BE2C (cell line): Measurements from ENCODE around the gene FRMD4B.

ENCODE experiments used
- DNase-seq: peaks from one replicate; pipeline ENCODE4 v3.0.0-alpha.2; 2020
- H3K27me3 ChIP-seq: fragments of 250-450 bp; sonication (Bioruptor Pico); 2 replicates; pipeline ENCODE4 v1.5.1; 2020; ENCODE audit warnings: mild to moderate bottlenecking
- H3K36me3 ChIP-seq: fragments of 250-450 bp; sonication (Bioruptor Pico); 2 replicates; pipeline ENCODE4 v1.5.1; 2020; ENCODE audit warnings: mild to moderate bottlenecking
- H3K4me1 ChIP-seq: fragments of 250-450 bp; sonication (Bioruptor Pico); 2 replicates; pipeline ENCODE4 v1.5.1; 2020
- H3K4me3 ChIP-seq: 2 replicates; pipeline ENCODE4 v1.5.1; 2011; ENCODE audit warnings: low read depth, low read length
- H3K9me3 ChIP-seq: fragments of 250-450 bp; sonication (Bioruptor Pico); 2 replicates; pipeline ENCODE4 v1.5.1; 2020
- CTCF ChIP-seq: IDR thresholded peaks from 2 replicates; pipeline ENCODE4 v1.5.1; 2012; ENCODE audit warnings: mild to moderate bottlenecking, low read depth, low read length

FRMD4B gene

DNA sequence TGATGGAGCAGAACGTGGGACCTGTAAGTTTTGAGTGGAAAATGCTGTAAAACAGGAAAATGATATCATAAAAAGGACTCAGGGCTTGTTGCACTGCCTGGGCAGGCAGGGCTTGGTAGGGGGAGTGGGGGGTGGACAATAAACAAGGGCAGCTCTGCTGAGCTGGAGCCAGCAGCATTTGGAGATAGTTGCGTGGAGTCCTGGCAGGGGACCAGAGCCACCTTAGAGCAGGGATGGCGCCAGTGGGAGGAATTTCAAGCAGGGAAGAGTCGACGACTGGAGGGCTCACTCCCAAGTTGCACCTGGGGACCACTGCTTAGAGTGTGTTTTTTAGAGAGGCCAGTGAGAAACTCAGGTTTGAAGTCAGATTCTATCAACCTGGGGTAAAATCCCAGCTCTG lies 22.7 kb upstream of the FRMD4B start:
- H3K4me1 ChIP-seq, result no peaks in the 10 kb centered on the region
- H3K27me3 ChIP-seq, result no peaks in the 10 kb centered on the region
- peaks cover 6% of the 10 kb centered on the region for H3K9me3 ChIP-seq
- no peak for DNase-seq
- peaks cover 7% of the 10 kb centered on the region for H3K36me3 ChIP-seq
- H3K4me3 ChIP-seq, result no peak overlapping the region
- TF ChIP-seq CTCF, result no peak

GRCh38 chr3:69407908-69408307 lies 22.0 kb upstream of the FRMD4B start:
- H3K9me3 ChIP-seq, result peaks cover 6% of the 10 kb centered on the region
- TF ChIP-seq CTCF, result no peak
- peaks cover 7% of the 10 kb centered on the region for H3K36me3 ChIP-seq
- H3K4me3 ChIP-seq, result no peak overlapping the region
- H3K4me1 ChIP-seq, result no peaks in the 10 kb centered on the region
- H3K27me3 ChIP-seq, result no peaks in the 10 kb centered on the region
- DNase-seq, result no peak

DNA sequence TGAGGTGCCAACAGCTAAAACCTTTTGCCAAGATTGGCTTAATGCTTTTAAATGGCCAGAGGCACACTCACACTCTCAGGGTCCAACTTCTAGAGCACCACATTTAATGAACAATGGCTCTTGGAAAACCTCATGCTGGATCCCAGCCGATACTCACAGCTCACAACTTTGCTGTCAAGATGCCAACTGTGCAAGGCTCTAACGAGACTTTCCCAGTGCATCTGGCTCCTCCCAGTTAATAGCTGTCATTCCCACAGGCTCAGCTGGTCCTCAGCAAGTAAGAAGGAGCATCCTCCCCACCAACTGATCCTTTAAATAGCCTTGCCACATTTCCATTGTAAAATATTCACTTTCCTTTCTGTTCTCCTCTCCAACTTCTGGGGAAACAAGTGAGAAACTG lies 20.3 kb upstream of the FRMD4B start:
- TF ChIP-seq CTCF, result no peak
- DNase-seq, result no peak
- Histone ChIP-seq H3K27me3 (no peaks in the 10 kb centered on the region), H3K9me3 (peaks cover 6% of the 10 kb centered on the region), H3K36me3 (peaks cover 7% of the 10 kb centered on the region), H3K4me1 (no peaks in the 10 kb centered on the region), H3K4me3 (no peak overlapping the region)

DNA sequence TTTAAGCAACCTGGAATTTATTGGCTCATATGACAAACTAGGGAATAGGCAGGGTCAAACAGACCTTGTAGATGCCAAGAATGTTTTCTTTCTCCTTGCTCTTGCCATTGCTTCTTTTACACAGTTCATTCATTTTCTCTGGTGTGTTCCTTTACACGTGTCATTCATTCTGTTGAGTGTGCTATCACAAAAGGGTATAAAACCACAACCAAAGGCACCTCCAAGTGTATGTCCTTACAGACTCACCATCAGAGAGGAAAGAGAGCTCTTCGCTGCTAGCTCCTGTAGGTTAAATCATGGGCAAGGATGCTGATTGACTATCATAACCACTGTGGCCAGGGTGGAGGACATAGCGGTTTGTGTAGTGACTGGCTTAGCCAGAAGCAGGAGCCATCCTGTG lies 19.2 kb upstream of the FRMD4B start:
- H3K4me1 ChIP-seq, result no peaks in the 10 kb centered on the region
- peaks cover 6% of the 10 kb centered on the region for H3K9me3 ChIP-seq
- H3K27me3 ChIP-seq, result no peaks in the 10 kb centered on the region
- H3K4me3 ChIP-seq, result no peak overlapping the region
- no peak for TF ChIP-seq CTCF
- DNase-seq, result no peak
- peaks cover 7% of the 10 kb centered on the region for H3K36me3 ChIP-seq

DNA sequence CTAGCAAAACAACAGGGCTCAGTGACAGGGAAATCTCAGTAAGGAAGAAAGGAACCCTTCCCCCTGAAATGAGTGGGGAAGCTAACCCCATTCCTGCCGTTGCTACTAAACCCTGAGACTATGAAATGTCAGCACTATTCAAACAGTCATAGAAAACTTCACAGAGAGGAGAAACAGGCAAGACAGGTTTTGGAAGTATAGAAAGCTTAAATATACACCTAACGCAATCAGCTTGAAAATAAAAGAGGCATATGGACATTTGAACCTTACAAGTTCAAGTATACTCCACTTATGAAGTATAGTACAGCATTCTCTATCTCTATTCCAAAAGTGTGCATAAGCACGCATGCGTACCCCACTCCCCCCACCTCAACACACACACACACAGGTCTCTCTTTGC lies 17.6 kb upstream of the FRMD4B start:
- H3K4me3 ChIP-seq, result no peak overlapping the region
- H3K4me1 ChIP-seq, result no peaks in the 10 kb centered on the region
- H3K27me3 ChIP-seq, result no peaks in the 10 kb centered on the region
- no peak for DNase-seq
- peaks cover 7% of the 10 kb centered on the region for H3K36me3 ChIP-seq
- H3K9me3 ChIP-seq, result peaks cover 6% of the 10 kb centered on the region
- TF ChIP-seq CTCF, result no peak

- H3K4me1 ChIP-seq, result no peaks in the 10 kb centered on the region
- no peak for TF ChIP-seq CTCF
- H3K36me3 ChIP-seq, result peaks cover 7% of the 10 kb centered on the region
- H3K4me3 ChIP-seq, result no peak overlapping the region
- peaks cover 6% of the 10 kb centered on the region for H3K9me3 ChIP-seq
- H3K27me3 ChIP-seq, result no peaks in the 10 kb centered on the region
- no peak for DNase-seq
These were observed 14.8 kb upstream of the FRMD4B start for GRCh38 chr3:69400683-69401082.
